Fibroblast of skin of abdomen (primary cell): ENCODE data around the gene ITGA8.
"Not testable (repeated sequence)": the region's sequence is repeated elsewhere in the genome, so short reads cannot be mapped to it uniquely, and the experiment has no call there.

Experiments used
- DNase-seq: peaks from one replicate; pipeline ENCODE4 v3.0.0-alpha.2; 2013

ITGA8 gene

DNA sequence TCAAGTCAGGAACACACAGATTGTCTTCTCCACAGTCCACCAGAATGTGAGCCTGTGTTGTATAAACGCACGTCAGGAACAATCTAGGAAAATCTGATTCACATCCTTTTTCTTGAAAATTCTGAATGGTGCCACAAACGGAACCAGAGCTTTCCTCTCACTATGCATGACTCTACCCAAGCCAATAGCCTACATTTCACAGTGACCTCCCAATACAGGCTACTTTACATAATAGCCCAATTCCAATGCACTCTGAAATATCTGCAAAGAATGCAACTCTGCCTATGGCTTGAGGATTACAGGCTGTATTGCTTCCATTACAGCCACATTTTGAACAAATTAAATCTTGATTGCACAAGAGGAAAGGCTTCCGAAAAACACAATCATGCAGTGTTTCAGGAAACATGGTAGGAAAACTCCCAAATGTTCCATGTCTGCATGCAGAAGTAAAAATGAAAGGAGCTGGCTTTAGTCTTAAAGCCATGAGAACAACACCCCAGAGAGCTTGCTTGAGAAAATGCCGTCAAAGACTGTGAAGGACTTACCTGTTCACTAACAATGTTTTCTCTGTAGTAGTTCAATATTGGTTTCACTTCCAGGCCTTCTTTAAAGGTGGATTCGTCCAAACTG is 113.9 kb downstream of the ITGA8 start:
- DNase-seq = peak; percentile 78

DNA sequence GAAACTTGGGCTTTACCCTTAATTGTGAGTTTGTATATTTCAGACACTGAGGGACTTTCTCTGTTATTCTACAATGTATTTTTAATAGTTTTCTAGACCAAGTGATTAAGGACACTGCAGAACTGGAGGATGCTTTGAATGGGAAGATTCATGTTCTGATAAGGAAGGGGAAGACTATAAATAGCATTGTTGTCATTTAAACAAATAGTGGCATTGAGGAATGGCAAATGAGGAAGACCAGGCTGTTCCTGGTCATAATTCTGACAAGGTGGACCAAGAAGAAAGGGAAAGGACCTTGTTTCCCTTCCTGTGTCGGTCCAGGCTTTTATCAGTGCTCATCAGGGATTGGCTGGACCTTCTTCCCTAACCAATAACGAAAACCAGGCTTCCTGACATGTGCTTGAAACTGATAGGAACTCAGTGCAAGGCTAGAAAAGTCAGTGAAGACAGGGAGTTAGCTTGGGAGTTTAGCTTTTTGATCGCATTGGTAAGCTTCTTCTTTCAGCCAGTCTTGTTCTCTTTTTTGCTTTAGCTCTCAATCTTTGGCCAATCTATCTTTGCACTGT is 116.2 kb downstream of the ITGA8 start:
- no peak for DNase-seq

DNA sequence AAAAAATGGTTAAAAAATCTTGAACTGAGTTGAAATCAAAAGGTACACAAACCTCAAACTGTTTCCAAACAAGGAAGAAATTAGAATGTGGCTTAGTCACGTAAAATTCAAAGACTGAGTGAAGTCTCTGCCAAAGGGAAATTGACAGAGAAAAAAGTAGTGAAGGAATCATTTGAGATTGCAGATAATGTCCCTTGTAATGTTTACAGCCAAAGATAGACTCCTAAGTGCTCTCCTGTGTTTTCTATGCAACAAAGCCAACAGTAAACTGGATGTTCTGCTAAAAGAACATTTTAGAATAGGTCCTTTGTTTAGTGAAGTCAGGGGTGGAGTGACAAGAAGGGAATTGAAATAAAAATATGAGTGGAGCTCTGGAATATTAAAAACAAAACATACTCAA is 117.9 kb downstream of the ITGA8 start:
- DNase-seq = no peak

DNA sequence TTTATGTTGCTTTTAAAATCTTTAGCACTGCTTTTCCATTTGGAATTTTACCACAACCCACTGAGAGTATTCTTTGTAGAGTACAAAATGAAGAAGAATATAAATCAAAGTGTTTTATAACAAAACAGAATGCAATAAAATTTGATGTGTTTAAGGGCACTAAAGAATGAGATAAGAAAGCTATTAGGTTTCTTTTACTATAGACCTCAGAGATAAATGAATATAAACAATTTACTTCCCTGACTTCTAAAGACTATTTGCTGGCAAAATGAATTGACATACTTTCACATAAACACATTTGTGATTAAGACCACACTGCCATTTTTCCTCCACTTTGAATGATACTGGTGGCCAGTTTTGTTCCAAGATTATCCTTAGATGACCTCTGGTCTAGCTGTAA is 124.5 kb downstream of the ITGA8 start:
- DNase-seq = no peak

DNA sequence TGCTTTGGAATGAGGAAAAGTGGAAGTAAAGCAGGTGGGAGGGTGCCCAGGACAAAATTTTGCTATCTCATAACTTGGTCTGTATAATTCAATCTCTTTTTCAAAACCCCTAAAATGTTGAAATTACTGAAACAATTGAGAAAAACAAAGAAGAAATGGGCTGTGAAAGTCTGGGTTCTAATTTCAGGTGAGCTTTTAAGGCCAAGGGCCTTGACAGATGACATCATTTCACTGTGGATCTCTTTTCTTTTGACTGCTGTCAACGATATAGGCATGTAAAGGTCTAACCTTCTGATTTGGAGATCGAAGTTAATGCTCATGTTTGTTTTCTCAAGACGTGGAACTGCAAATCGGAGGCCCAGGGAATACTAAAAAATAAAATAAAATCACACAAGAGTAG is 127.8 kb downstream of the ITGA8 start:
- DNase-seq = no peak

DNA sequence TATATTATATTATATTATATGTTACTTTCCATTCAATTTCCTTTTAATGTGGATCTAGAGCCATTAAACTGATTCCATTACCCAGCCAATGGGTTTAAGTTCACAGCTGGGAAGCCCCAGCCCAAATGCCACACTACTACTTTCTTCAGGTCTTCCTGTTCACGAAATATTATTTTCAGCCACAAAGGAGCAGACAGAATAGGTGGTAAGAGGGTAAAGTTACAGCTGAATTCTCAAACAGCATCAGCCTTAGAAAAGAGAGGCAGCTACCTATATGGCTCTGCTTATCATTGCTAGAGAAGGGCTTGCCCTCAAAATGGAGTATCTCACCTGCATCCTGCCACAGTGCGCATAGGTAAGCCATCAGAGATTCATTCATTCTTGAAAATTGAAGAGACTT is 128.3 kb downstream of the ITGA8 start:
- no peak for DNase-seq

DNA sequence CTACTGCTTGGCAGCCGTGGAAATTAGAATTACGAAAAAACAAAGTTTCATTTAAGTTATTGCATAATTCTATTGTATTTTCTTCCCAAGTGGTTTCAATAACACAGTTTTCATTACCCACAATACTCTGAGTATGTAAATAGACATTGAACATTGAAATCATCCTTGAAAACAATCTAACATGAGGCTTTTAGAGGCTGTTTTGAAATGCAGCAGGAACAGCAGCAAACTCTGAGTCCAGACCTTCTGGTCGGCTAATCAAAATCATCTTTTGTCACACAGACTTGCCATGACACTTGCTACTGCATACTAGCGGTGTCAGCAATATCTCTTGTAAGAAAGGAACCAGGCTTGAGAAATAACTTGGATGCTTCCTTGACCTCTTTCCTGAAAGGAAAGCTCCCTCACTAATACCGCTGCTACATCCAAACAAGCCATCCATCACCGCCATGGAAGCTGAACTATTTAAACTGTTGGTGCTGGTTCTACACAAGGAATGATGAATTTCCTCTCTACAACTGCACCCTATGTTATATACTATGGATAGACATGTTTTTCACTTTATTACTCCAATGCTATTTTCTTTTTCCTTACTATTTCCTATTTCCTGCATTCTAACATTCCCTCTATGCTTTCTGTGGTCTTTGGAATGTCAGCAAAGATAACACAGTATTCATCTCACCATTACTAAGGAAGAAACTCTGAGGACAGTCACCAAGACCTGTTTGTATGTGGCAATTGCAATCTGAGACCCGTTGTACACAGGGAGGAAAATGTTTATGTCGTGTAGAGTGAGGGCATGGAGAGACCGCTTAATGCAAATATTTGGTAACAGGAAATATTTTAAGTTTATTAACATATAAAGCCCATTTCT is 130.8 kb downstream of the ITGA8 start:
- peak; percentile 41 for DNase-seq

DNA sequence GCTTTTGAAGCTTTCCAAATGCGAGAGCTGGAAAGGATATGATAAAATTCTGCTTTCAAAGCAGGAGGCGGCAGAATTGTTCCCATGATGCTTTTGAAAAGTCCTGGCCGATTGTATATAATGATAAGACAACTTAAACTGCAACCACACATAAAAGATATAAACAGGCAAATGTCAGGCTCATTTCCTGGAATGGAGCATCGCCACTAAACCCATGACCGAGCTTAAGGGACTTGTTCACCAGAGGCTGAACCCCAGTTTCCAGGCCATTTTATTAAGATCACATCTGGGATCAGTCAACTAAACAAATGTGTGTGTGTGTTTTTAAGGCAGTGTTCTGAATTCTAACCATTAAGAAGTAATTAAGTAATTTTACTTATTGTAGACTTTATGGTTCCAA is 131.6 kb downstream of the ITGA8 start:
- no peak for DNase-seq

DNA sequence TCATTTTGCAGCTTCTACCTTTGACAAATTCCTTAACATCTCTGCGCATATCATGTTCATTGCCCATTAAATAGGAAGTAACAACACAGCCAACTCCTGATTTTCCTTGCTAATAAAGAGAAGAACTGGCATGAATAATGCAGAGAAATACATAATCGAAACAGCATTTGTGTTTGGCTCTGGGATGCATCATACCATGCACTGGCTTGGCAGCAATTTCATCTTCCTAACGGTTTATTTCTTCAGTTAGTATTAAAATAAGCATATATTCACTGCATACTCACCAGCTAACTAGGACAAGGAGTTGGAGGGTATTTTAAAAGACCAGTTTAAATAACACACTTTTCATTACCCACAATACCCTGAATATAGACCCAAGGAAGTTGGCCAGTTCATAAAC is 132.5 kb downstream of the ITGA8 start:
- DNase-seq = no peak

DNA sequence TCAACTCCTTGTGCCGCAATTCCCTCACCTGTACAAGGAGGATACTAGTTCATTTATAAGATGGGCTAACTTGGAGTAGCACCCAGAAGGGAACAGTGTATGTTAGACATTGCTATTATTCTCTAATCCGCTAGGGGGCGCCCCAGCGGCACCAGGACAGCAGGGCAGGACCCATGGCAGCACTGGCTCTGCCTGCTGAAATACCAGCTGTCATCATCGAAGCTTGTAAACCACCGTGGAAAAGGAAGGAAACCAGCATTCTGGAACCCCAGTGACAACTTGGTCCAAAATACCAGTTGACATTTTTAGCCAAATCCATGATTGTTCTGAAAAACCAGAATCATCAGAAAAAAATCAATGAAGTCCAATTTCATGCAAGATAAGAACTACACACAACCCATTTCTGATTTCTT is 134.4 kb downstream of the ITGA8 start:
- peak; percentile 58 for DNase-seq

DNA sequence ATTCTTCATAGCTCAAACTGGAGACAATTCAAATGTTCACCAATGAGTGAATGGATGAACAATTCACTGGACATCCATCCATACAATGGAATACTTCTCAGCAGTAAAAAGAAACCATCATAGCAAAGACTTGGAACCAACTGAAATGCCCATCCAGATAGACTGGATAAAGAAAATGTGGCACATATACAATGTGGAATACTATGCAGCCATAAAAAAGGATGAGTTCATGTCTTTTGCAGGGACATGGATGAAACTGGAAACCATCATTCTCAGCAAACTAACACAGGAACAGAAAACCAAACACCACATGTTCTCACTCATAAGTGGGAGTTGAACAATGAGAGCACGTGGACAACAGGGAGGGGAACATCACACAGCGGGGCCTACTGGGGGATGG is 136.8 kb downstream of the ITGA8 start:
- not testable (repeated sequence) for DNase-seq

DNA sequence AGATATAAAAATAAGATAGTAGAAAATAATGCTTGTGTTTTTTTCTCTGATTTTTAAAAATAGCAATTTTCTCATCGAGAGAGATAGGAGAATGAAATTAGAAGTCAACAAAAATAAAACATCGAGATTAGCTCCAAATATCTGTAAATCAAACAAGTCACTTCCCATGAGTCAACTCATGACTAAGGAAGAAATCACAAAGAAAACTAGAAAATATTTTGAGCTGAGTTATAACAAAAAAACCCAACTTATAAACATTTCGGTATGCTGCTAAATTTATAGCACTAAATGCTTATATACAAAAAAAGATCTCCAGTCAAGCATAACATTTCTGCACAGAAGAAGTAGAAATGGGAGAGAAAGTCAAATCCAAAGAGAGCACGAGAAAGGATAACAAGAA is 140.1 kb downstream of the ITGA8 start:
- peak; percentile 52 for DNase-seq

DNA sequence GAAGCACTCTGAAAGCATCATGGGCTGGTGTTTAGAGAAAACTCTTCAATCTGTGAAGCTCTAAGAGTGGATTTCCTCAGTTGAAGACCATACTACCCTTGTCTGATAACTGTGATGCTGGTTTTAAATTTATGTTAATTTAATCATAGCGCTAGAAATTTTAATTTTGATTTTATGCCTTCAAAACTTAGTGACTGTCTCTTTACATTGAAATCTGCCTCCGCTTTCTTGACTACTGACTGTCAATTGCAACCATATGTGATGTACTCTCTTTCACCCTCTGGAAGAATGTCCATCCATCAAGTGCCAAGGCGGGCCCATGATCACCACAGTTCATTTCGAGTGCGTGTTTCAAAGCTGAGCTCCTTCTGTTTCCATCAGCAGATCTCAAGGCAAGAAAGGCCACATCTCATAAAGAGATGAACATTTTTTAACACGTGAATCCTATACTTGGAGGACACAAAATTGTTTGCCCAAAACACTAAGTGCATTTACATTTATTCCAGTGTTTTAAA is 147.1 kb downstream of the ITGA8 start:
- peak; percentile 62 for DNase-seq

DNA sequence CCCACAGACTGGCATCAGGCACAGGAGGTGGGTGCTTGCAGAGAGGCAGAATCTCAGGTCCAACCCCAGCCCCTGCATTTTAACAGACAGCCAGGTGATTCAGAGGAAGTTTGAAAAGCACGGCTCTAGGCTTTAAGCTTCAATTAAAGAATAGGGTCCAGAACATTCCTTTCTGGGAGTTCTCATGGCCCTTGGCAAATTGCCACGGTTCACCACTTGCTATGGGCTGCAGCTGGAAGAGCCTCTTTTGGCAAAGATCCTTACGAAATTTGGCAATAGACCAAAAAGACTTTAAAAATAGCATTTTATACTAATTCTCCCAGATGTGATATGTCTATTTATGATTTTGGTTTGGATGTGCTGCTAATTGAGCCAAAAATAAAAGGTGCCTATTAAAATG is 148.1 kb downstream of the ITGA8 start:
- peak; percentile 84 for DNase-seq

DNA sequence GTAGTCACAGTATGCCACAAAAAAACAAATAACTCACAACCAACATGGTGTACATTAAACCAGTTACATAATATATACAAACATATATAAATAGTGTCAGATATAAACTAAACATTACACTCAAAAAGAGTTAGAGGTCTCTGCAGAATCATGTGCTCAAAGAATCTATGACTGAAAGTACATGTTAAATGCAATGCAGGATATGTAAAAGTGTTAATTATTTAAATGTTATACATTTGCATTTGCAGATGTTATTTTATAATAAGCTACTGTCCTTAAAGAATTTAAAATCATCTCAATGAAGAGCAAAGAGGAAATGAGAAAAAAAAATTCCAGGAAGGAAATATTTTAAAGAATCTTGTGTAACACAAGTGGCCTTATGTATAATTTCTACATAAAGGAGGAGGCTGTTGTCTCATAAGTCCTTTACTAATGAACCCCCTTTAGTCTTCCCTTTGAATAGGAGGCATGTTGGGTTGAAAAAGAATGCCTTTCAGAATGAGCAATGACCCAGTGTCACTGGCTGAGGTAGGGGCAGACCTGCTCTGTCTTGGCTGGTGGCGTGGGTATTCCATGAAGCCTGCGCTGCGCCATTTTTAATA is 148.9 kb downstream of the ITGA8 start:
- no peak for DNase-seq

DNA sequence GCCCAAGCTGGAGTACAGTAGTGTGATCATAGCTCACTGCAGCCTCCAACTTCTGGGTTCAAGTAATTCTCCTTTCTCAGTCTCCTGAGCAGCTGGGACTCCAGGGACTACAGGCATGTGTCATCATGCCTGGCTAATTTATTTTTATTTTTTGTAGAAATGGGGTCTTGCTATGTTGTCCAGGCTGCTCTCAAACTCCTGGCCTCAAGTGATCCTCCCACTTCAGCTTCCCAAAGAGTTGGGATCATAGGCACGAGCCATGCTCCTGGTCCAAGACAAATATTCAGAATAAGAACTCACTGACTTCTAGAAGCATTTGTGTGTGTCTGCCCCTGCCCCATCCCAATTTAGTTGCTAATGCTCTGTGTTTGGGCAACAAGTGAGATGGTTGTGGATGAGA is 151.8 kb downstream of the ITGA8 start:
- DNase-seq = no peak

DNA sequence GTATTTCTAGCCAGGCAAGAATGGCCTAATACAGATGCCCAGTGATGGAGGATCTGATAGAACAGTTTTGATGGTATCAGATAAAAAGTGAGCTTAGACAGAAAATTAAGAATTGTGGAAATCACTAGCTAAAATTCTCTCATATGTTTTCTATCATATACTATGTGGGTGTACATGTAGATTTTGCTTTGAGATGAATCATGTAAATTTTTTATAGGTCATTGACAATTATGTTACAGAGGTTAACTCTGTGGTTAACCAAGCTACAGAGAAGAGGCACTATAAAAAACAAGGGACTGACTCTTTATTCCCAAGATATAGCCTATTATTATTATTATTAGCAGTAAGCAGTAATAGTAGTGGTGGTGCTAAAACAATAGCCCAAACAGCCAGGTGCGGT is 156.5 kb downstream of the ITGA8 start:
- DNase-seq = peak; percentile 61

DNA sequence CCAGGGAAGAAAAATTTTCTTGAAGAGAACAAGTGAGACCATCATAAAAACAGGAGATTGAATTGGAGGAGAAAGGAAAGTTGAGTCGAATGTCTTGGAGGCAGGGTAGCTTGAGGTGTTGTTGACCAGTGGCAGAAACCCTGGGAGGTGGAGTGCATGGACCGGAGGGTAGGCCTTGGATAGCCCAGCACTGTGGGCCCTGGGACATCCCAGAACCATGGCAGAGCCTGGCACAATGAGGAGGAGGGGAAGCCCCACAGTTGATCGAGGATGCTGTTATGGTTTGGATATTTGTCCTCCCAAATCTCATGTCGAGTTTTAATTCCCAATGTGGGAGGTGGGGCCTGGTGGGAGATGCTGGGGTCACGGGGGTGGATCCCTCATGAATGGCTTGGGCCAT is 157.1 kb downstream of the ITGA8 start:
- DNase-seq = no peak

DNA sequence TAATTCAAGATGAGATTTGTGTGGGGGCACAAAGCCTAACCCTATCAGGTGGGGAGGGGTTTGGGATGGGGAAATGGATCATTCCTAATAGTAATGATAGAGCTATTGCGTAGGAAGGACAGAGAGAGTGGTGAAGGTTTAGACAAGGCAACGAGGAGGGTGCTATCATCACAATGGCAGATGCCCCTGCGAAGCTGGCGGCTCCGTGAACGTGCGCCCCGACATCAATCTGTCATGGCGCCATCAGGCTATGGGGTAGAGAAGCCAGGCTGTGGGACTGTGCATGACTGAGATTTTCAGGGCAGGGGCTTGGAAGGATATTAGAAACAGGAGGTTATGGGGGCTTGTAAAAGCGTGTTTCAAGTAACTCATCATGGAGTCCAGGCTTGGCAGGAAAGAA is 157.6 kb downstream of the ITGA8 start:
- DNase-seq = no peak

DNA sequence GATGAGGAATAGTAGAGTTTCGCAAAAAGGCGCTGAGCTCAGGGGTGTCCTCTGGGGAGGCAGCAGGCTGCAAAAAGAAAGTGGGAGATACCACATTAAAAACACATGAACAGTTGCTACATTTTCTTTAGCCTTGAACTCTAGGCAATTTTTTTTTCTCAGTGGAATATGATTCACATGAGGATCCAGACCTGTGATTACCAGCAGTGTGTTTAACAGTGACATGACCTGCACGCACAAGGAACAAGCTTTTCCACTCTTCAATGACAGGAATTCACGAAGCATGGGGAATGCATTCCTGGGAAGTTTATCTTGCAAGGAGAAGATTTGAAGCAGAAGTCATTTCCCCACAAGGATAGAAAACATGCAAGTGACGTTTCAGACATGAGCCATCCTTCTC is 161.6 kb downstream of the ITGA8 start:
- peak; percentile 95 for DNase-seq

DNA sequence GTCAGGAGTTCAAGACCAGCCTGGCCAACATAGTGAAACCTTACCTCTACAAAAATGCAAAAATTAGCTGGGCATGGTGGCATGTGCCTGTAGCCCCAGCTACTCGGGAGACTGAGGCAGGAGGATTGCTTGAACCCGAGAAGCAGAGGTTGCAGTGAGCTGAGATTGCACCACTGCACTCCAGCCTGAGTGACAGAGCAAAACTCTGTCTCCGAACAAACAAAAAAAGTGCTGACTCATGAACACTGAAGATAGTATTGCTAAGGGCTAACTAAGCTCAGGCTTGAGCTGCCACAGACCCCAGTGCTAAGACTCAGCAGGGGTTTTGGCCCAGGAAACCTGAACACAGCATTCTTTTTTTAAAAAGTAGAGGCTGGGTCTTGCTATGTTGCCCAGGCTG is 162.6 kb downstream of the ITGA8 start:
- not testable (repeated sequence) for DNase-seq

DNA sequence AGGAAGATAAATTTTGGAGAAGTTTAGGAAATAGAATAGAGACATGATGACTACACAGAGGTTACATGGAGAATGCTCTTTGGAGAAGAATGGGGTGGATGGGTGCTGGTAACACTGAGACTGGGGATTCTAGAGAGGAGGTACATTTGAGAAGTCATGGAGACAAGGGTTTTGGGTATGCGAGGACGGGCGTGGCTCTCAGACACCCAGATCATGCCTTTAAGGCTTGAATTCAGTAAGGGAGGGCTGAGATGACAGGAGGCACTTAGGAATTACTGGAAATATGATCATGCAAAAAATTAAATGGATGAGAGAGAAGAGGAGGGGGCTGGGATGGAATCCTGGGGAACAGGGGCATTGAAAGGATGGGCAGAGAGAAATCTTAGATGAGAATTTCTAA is 168.8 kb downstream of the ITGA8 start:
- no peak for DNase-seq

DNA sequence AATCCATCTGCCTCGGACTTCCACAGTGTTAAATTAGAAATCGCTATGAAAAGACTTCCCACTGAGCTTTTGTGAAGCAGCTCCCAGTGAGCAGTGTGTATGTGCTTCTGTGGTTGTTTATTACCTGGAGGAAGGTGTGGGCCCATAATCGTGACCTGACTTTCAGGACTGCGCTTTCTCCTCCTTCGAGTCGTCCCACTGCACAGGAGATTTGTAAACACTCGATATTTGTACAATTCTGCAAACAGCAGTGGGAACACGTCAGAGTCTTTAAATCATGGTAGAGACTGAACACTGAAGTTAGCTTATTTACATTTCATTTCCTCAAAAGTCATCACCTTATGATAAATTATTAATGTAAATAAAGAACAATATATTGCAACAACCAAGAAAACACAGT is 171.4 kb downstream of the ITGA8 start:
- no peak for DNase-seq
